Ascending aorta (tissue), 2 donors: ENCODE results near the gene ARHGAP8. TPM values are rescaled to one million over a fixed set of nuclear protein-coding genes. Genes with fewer than 3 reads are reported as not detected.

Experiments used
- DNase-seq, 2 donors: peaks; one replicate each; pipeline ENCODE4 v3.0.0-alpha.2; 2019; ENCODE audit warnings: low spot score in 2 of 2
- H3K27ac ChIP-seq, 2 donors: fragments of 200-600 bp; sonication (generic); one replicate each; pipeline ENCODE4 v1.5.1; 2016 to 2017; ENCODE audit warnings: mild to moderate bottlenecking in 1 of 2
- H3K27me3 ChIP-seq: fragments of 200-600 bp; sonication (generic); one replicate; pipeline ENCODE4 v1.5.1; 2017
- H3K36me3 ChIP-seq, 2 donors: fragments of 200-600 bp; sonication (generic); one replicate each; pipeline ENCODE4 v1.5.1; 2016
- H3K4me1 ChIP-seq, 2 donors: fragments of 200-600 bp; sonication (generic); one replicate each; pipeline ENCODE4 v1.5.1; 2016 to 2017; ENCODE audit warnings: mild to moderate bottlenecking in 1 of 2
- H3K4me3 ChIP-seq, 2 donors: fragments of 200-600 bp; sonication (generic); one replicate each; pipeline ENCODE4 v1.5.1; 2016 to 2017; ENCODE audit warnings: mild to moderate bottlenecking in 1 of 2
- H3K9me3 ChIP-seq, 2 donors: fragments of 200-600 bp; sonication (generic); one replicate each; pipeline ENCODE4 v1.5.1; 2016
- intact Hi-C: fragments of 100-400 bp; cut with DNase I; formaldehyde crosslinking; loops from one replicate; pipeline ENCODE4 v1.15.1; 2023
- total RNA-seq: library from RNA; depleted of rRNA; stranded (reverse); fragments of >200 nt; gene quantifications from one replicate; pipeline ENCODE4 v1.1.0, GENCODE V29; 2016
- TF ChIP-seq, protein P1 (sequence below), 3 experiments: fragments of 200-600 bp in 2 of 3; fragments of 450-650 bp in 1 of 3; sonication (generic) in 2 of 3; IDR thresholded peaks; one replicate each; pipeline ENCODE4 v1.5.1; 2016 to 2019; ENCODE audit warnings: antibody characterized with exemption in 3 of 3, mild to moderate bottlenecking in 1 of 3, moderate library complexity in 1 of 3

ARHGAP8 gene
- total RNA-seq, 1 donor from 2014 or later: not detected

DNA sequence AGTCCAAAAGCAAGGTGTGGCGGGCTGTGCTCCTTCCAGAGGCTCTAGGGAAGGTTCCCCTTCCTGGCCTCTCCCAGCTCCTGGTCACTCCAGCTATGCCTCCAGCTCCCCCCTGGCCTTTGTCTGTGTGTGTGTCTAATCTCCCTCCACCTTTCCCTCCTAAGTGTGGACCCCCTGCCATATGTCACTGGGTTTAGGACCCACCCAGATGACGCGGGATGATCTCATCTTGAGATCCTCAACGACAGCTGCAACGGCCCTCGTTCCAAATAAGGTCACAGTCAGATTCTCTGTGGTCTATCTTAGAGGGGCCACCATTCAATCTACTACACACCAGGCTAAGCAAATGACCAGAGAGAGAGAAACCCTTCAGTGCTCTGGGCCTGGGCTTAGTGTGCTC lies 107.9 kb downstream of the ARHGAP8 start:
- Histone ChIP-seq H3K9me3 (no peaks in the 10 kb centered on the region), H3K4me3 (no peak overlapping the region), H3K36me3 (no peaks in the 10 kb centered on the region), H3K4me1 (no peaks in the 10 kb centered on the region), H3K27me3 (no peaks in the 10 kb centered on the region), H3K27ac (no peak overlapping the region)
- TF ChIP-seq, protein P1, sequence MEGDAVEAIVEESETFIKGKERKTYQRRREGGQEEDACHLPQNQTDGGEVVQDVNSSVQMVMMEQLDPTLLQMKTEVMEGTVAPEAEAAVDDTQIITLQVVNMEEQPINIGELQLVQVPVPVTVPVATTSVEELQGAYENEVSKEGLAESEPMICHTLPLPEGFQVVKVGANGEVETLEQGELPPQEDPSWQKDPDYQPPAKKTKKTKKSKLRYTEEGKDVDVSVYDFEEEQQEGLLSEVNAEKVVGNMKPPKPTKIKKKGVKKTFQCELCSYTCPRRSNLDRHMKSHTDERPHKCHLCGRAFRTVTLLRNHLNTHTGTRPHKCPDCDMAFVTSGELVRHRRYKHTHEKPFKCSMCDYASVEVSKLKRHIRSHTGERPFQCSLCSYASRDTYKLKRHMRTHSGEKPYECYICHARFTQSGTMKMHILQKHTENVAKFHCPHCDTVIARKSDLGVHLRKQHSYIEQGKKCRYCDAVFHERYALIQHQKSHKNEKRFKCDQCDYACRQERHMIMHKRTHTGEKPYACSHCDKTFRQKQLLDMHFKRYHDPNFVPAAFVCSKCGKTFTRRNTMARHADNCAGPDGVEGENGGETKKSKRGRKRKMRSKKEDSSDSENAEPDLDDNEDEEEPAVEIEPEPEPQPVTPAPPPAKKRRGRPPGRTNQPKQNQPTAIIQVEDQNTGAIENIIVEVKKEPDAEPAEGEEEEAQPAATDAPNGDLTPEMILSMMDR (IDR thresholded peaks at IDR 0.05): no peak
- intact Hi-C loops: no loop called here
- no peak for DNase-seq

DNA sequence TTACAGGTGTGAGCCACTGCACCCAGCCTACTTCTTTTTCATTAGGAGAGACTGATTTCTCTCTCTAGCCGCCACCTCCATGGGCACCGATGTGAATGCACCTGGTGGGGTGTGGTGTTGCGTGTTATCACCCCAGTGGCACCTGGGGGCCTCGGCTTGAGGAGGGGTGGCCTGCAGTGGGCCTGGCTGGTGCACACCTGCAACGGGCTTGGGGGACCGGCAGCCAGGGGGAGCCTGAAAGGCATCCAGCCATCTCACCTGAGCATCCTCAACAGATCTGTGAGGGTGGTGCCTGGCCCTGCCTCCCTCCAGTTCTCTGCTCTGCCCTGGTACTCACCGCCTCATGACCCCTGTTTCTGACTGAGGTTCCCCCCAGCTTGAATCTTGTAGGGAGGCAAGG lies 108.9 kb downstream of the ARHGAP8 start:
- Histone ChIP-seq H3K27me3 (no peaks in the 10 kb centered on the region), H3K36me3 (no peaks in the 10 kb centered on the region), H3K4me1 (no peaks in the 10 kb centered on the region), H3K27ac (no peak overlapping the region), H3K9me3 (no peaks in the 10 kb centered on the region), H3K4me3 (no peak overlapping the region)
- intact Hi-C loops: no loop called here
- TF ChIP-seq, protein P1 (IDR thresholded peaks at IDR 0.05): no peak
- no peak for DNase-seq

- no peaks in the 10 kb centered on the region for H3K9me3 ChIP-seq
- TF ChIP-seq, protein P1 (IDR thresholded peaks at IDR 0.05): no peak
- no peaks in the 10 kb centered on the region for H3K4me1 ChIP-seq
- H3K27ac ChIP-seq: no peak overlapping the region
- no peaks in the 10 kb centered on the region for H3K27me3 ChIP-seq
- no peaks in the 10 kb centered on the region for H3K36me3 ChIP-seq
- DNase-seq: no peak
- intact Hi-C loops: no loop called here
- no peak overlapping the region for H3K4me3 ChIP-seq
Measured at GRCh38 chr22:44862281-44862680, 109.9 kb downstream of the ARHGAP8 start.

DNA sequence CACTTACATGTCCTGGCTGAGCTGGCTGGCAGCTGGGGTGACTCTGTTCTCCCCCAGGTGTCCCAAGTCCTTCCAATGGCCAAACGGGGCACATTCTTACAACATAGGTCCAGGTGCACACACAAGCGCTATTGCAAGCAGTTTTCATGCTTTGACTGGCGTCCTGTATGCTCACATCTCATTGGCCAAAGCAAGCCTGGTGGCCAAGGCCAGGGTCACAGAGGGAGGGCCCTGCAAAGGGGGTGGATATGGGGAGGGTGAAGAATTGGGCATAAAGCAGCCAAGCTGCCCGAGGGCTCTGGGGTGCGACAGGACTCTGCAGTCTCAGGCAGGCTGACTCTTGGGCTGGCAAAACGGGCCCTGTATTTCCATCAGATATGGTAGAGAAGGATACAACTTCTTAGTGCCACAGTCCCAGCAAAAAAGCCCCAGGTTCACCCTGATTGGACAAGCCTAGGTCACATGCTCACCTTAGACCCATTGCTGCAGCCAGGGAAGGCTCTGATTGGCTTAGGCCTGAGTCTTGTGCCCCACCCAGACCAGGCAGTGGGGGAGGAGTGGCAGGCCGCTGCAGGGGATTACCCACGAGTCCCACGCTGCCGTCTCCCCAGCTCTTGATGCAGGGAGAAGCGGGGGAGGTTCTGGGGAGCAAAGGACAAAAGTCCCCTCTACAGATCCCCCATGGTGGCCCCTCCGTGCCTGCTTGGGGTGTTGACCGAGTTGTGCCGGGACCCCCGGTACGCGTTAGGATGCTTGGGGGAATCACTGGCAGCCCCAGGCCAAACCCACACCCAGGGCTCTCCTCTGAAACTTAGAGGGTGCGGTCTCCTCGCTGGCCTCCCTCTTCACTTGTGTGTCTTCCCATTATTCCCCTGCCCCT lies 110.8 kb downstream of the ARHGAP8 start:
- Histone ChIP-seq H3K9me3 (no peaks in the 10 kb centered on the region), H3K36me3 (no peaks in the 10 kb centered on the region), H3K27me3 (no peaks in the 10 kb centered on the region), H3K4me3 (no peak overlapping the region), H3K27ac (no peak overlapping the region), H3K4me1 (no peaks in the 10 kb centered on the region)
- DNase-seq: no peak
- TF ChIP-seq, protein P1 (IDR thresholded peaks at IDR 0.05): no peak
- intact Hi-C loops: no loop called here

DNA sequence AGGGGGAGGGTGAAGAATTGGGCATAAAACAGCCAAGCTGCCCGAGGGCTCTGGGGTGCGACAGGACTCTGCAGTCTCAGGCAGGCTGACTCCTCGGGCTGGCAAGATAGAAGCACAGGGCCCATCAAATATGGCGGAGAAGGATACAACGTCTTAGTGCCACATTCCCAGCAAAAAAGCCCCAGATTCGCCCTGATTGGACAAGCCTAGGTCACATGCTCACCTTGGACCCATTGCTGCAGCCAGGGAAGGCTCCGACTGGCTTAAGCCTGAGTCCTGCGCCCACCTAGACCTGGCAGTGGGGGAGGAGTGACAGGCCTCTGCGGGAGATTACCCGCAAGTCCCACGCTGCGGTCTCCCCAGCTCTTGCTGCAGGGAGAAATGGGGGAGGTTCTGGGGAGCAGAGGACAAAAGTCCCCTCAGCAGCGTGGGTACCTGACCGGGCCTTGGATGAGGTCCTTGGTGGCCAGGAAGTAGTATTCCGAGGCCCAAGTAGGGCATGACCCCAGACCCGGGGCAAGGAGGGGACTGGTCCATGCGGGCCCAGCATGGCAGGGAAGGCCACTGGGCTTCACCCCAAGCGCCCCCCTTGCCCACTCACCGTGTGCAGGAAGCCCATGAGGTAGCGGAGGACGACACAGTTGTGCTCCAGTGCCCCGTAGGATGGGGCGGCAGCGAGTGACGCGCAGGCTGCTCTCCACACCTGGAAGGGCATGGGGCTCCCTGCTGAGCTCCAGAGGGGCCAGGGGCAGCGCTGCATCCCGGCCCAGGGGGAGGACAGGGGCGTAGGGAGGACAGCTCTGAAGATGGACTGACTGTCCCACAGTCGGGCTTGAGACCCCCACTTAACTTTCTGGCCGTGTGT lies 113.0 kb downstream of the ARHGAP8 start:
- no peaks in the 10 kb centered on the region for H3K4me1 ChIP-seq
- H3K27me3 ChIP-seq: no peaks in the 10 kb centered on the region
- no peaks in the 10 kb centered on the region for H3K9me3 ChIP-seq
- TF ChIP-seq, protein P1 (IDR thresholded peaks at IDR 0.05): no peak
- no peak for DNase-seq
- intact Hi-C loops: no loop called here
- H3K27ac ChIP-seq: no peak overlapping the region
- H3K36me3 ChIP-seq: no peaks in the 10 kb centered on the region
- H3K4me3 ChIP-seq: no peak overlapping the region
